Breast epithelium (tissue), 4 donors: ENCODE data around the gene ADCY2. TPM values are rescaled to one million over a fixed set of nuclear protein-coding genes. Genes with fewer than 3 reads are reported as not detected.

ENCODE experiments used
- DNase-seq, 2 donors: peaks; one replicate each; pipeline ENCODE4 v3.0.0-alpha.2; 2019; ENCODE audit warnings: low spot score in 2 of 2
- H3K27ac ChIP-seq, 2 donors: fragments of 200-600 bp; sonication (generic) in 1 of 2; one replicate each; pipeline ENCODE4 v1.5.1; 2016 to 2019; ENCODE audit warnings: mild to moderate bottlenecking in 1 of 2
- H3K27me3 ChIP-seq, 2 donors: fragments of 200-600 bp; sonication (generic) in 1 of 2; one replicate each; pipeline versions ENCODE4 v1.5.1 to v1.6.0; 2017 to 2019; ENCODE audit warnings: control low read depth in 1 of 2, mild to moderate bottlenecking in 1 of 2
- H3K36me3 ChIP-seq: fragments of 200-600 bp; one replicate; pipeline ENCODE4 v1.5.1; 2019
- H3K4me1 ChIP-seq, 2 donors: fragments of 200-600 bp; sonication (generic); one replicate each; pipeline ENCODE4 v1.5.1; 2016 to 2019; ENCODE audit warnings: control low read depth in 1 of 2
- H3K4me3 ChIP-seq, 3 donors: fragments of 200-600 bp; sonication (generic); 1 replicate in 2 of 3; 2 replicates in 1 of 3; pipeline ENCODE4 v1.5.1; 2016 to 2019; ENCODE audit warnings: mild to moderate bottlenecking in 3 of 3, moderate library complexity in 2 of 3
- H3K9me3 ChIP-seq, 2 donors: fragments of 200-600 bp; sonication (generic) in 1 of 2; one replicate each; pipeline ENCODE4 v1.5.1; 2016 to 2019; ENCODE audit warnings: control low read depth in 1 of 2
- POLR2A ChIP-seq: fragments of 450-650 bp; IDR thresholded peaks from one replicate; pipeline ENCODE4 v1.6.1; 2016; ENCODE audit warnings: antibody characterized with exemption, mild to moderate bottlenecking, moderate library complexity
- POLR2AphosphoS5 ChIP-seq, 3 donors: sonication (generic); formaldehyde crosslinking; IDR thresholded peaks; one replicate each; pipeline ENCODE4 v1.6.1; 2017; ENCODE audit warnings: antibody characterized with exemption in 3 of 3
- intact Hi-C: fragments of 100-400 bp; cut with DNase I; formaldehyde crosslinking; loops from one replicate; pipeline ENCODE4 v1.15.1; 2023; ENCODE audit warnings: low total_unique reads
- total RNA-seq, 3 donors: library from RNA; depleted of rRNA; stranded (reverse); fragments of >200 nt; gene quantifications; one replicate each; pipeline ENCODE4 v1.1.0, GENCODE V29; 2016
- TF ChIP-seq, protein P1 (sequence below), 3 donors: fragments of 450-650 bp; IDR thresholded peaks; one replicate each; pipeline ENCODE4 v1.5.1; 2016 to 2017; ENCODE audit warnings: antibody characterized with exemption in 3 of 3, mild to moderate bottlenecking in 3 of 3, moderate library complexity in 3 of 3

Gene ADCY2
- total RNA-seq, 3 donors from 2014 or later = 3.8 to 30.1 (median 4.9) TPM

DNA sequence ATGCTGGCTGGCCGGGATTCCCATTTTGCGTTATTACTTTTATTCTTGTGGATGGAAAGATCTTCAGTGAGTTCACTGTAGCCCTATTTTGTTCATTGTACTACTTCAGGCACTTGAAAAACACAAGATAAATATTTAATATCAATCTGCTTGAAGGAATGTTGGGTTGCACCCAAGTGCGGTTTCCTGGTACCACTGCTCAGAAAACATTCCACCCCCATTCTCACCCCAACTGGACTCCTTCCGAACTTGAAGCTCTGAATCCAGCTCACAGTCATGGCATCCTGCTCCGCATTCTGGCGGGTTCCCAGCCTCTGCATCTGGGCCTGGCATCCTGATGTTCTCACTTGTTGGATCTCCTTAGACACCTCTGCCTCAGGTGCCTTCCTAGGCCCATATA is 351.8 kb downstream of the ADCY2 start:
- Histone ChIP-seq H3K9me3 (no peaks in the 10 kb centered on the region), H3K27me3 (no peaks in the 10 kb centered on the region), H3K4me1 (no peaks in the 10 kb centered on the region), H3K4me3 (no peak overlapping the region), H3K27ac (no peak overlapping the region), H3K36me3 (no peaks in the 10 kb centered on the region)
- TF ChIP-seq, protein P1, sequence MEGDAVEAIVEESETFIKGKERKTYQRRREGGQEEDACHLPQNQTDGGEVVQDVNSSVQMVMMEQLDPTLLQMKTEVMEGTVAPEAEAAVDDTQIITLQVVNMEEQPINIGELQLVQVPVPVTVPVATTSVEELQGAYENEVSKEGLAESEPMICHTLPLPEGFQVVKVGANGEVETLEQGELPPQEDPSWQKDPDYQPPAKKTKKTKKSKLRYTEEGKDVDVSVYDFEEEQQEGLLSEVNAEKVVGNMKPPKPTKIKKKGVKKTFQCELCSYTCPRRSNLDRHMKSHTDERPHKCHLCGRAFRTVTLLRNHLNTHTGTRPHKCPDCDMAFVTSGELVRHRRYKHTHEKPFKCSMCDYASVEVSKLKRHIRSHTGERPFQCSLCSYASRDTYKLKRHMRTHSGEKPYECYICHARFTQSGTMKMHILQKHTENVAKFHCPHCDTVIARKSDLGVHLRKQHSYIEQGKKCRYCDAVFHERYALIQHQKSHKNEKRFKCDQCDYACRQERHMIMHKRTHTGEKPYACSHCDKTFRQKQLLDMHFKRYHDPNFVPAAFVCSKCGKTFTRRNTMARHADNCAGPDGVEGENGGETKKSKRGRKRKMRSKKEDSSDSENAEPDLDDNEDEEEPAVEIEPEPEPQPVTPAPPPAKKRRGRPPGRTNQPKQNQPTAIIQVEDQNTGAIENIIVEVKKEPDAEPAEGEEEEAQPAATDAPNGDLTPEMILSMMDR (IDR thresholded peaks at IDR 0.05) = no peak
- no peak for TF ChIP-seq POLR2AphosphoS5 (IDR thresholded peaks at IDR 0.05)
- no peak for TF ChIP-seq POLR2A
- intact Hi-C loops = no loop called here
- no peak for DNase-seq

DNA sequence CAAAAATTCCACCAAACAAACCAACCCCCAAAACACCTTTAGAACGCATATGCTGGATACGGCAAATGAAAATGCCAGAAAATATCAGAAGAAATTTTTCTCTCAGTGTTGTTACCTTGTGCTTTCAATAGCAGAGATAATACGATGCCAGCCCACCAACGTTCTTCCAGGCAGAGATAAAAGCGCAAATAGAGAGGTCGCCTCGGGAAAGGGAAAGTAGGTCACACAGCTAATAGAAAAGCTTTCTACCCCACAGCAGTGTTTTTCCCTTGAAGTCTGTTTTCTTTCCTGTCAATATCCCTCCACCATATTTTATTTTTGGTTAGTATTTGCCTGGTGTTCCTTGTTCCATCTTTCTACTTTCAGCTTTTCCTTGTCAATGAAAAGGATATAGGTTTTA is 353.7 kb downstream of the ADCY2 start:
- Histone ChIP-seq H3K27me3 (no peaks in the 10 kb centered on the region), H3K9me3 (no peaks in the 10 kb centered on the region), H3K27ac (no peak overlapping the region), H3K4me3 (no peak overlapping the region), H3K36me3 (no peaks in the 10 kb centered on the region), H3K4me1 (no peaks in the 10 kb centered on the region)
- intact Hi-C loops = no loop called here
- no peak for TF ChIP-seq POLR2AphosphoS5 (IDR thresholded peaks at IDR 0.05)
- no peak for DNase-seq

DNA sequence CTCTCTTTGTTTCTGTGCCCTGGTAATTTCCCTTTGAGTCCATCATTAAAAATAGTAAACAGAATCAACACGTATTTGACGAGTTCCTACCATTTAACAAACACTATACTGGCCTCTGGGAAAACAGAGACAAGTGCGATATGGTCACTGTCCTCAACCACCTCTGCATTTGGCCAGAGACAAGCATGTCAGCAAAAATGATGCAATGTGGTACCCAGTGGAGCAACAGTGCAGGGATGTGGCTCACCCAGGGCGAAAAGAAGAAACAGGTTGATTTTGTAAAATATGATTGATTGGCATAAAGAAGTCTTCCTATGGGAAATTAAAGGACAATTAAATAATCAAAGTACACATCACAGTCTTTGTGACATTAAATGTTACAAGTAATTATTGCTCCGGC is 355.9 kb downstream of the ADCY2 start:
- Histone ChIP-seq H3K4me3 (no peak overlapping the region), H3K9me3 (no peaks in the 10 kb centered on the region), H3K27ac (no peak overlapping the region), H3K27me3 (no peaks in the 10 kb centered on the region), H3K36me3 (no peaks in the 10 kb centered on the region), H3K4me1 (no peaks in the 10 kb centered on the region)
- TF ChIP-seq, protein P1 (IDR thresholded peaks at IDR 0.05) = no peak
- TF ChIP-seq POLR2AphosphoS5 (IDR thresholded peaks at IDR 0.05) (no peak), POLR2A (no peak)
- intact Hi-C loops = no loop called here
- DNase-seq = no peak

DNA sequence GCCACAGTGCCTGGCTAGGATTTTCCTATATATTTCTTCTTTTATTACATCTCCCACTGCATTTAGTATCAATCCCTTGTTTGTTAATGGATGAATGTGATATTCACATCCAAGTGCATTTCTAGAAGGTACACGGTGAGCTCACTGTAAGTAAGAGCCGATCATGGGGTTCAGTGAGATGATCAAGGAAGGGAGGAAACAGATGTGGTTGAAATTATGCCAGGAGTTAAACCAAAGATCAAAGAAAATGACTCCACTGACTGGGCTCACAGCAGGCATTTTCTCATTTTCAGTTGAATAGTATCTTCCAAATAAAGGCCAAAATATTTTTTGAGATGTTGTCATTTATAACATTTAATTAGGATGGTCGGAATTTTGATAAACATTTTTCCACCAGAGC is 357.2 kb downstream of the ADCY2 start:
- Histone ChIP-seq H3K36me3 (no peaks in the 10 kb centered on the region), H3K4me3 (no peak overlapping the region), H3K4me1 (no peaks in the 10 kb centered on the region), H3K9me3 (no peaks in the 10 kb centered on the region), H3K27me3 (no peaks in the 10 kb centered on the region), H3K27ac (no peak overlapping the region)
- TF ChIP-seq, protein P1 (IDR thresholded peaks at IDR 0.05) = no peak
- TF ChIP-seq POLR2A = no peak
- TF ChIP-seq POLR2AphosphoS5 (IDR thresholded peaks at IDR 0.05) = no peak
- DNase-seq = no peak
- intact Hi-C loops = no loop called here

DNA sequence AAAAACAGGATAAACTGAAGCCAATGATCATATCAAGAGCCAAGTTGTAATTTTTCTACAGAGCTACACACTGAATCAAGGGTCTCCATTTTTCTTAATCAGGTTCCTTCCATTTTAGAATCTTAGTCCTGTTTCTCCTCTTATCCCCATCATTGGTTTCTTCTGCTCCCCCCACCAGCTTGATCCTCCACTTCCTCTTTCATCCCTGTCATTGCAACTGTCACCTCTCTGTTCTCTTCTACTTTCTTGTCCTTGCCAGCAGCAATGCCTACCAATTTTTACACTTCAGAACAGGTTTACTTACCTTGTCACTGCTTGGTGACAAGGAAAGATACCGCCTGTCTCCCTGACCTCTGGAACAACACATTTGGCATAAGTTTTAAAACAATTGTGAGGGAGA is 357.7 kb downstream of the ADCY2 start:
- H3K4me3 ChIP-seq = no peak overlapping the region
- TF ChIP-seq POLR2A (no peak), POLR2AphosphoS5 (IDR thresholded peaks at IDR 0.05) (no peak)
- TF ChIP-seq, protein P1 (IDR thresholded peaks at IDR 0.05) = no peak
- no peaks in the 10 kb centered on the region for H3K27me3 ChIP-seq
- H3K9me3 ChIP-seq = no peaks in the 10 kb centered on the region
- intact Hi-C loops = no loop called here
- H3K4me1 ChIP-seq = no peaks in the 10 kb centered on the region
- no peak for DNase-seq
- no peaks in the 10 kb centered on the region for H3K36me3 ChIP-seq
- no peak overlapping the region for H3K27ac ChIP-seq

DNA sequence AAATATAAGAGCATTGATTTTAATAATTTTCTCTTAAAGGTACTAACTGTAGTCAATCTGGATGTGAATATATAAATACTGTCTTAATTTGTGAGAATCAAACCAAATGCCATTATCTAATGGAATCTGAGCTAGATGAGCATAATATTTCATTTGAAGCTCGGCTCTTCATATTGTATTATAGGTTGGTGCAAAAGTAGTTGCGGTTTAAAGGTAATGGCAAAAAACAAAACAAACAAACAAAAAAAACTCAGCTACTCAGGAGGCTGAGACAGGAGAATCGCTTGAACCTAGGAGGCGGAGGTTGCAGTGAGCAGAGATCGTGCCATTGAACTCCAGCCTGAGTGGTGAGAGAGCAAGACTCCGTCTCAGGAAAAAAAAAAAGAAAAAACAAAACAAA is 358.6 kb downstream of the ADCY2 start:
- no peak for DNase-seq
- Histone ChIP-seq H3K27me3 (no peaks in the 10 kb centered on the region), H3K27ac (no peak overlapping the region), H3K9me3 (no peaks in the 10 kb centered on the region), H3K4me3 (no peak overlapping the region), H3K36me3 (no peaks in the 10 kb centered on the region), H3K4me1 (no peaks in the 10 kb centered on the region)
- intact Hi-C loops = no loop called here
- TF ChIP-seq POLR2AphosphoS5 (IDR thresholded peaks at IDR 0.05) = no peak
- TF ChIP-seq, protein P1 (IDR thresholded peaks at IDR 0.05) = no peak
- no peak for TF ChIP-seq POLR2A
